Tibial nerve (tissue), 4 donors: Measurements from ENCODE around the gene MYG1.
A peak's percentile ranks its signal among the peaks of the same experiment; 100 is the strongest.

Experiments
- EP300 ChIP-seq, 2 donors: sonication (generic); formaldehyde crosslinking; IDR thresholded peaks; one replicate each; pipeline ENCODE4 v1.6.1; 2017; ENCODE audit warnings: antibody characterized with exemption in 2 of 2, mild to moderate bottlenecking in 1 of 2
- POLR2A ChIP-seq, 2 donors: fragments of 450-650 bp; IDR thresholded peaks; one replicate each; pipeline ENCODE4 v1.6.1; 2017; ENCODE audit warnings: antibody characterized with exemption in 2 of 2, mild to moderate bottlenecking in 2 of 2, moderate library complexity in 2 of 2
- TF ChIP-seq, protein P1 (sequence below), 5 experiments: fragments of 200-600 bp in 3 of 5; fragments of 450-650 bp in 2 of 5; sonication (generic) in 3 of 5; IDR thresholded peaks; one replicate each; pipeline ENCODE4 v1.5.1; 2016 to 2019; ENCODE audit warnings: antibody characterized with exemption in 5 of 5, mild to moderate bottlenecking in 3 of 5, moderate library complexity in 2 of 5

DNA sequence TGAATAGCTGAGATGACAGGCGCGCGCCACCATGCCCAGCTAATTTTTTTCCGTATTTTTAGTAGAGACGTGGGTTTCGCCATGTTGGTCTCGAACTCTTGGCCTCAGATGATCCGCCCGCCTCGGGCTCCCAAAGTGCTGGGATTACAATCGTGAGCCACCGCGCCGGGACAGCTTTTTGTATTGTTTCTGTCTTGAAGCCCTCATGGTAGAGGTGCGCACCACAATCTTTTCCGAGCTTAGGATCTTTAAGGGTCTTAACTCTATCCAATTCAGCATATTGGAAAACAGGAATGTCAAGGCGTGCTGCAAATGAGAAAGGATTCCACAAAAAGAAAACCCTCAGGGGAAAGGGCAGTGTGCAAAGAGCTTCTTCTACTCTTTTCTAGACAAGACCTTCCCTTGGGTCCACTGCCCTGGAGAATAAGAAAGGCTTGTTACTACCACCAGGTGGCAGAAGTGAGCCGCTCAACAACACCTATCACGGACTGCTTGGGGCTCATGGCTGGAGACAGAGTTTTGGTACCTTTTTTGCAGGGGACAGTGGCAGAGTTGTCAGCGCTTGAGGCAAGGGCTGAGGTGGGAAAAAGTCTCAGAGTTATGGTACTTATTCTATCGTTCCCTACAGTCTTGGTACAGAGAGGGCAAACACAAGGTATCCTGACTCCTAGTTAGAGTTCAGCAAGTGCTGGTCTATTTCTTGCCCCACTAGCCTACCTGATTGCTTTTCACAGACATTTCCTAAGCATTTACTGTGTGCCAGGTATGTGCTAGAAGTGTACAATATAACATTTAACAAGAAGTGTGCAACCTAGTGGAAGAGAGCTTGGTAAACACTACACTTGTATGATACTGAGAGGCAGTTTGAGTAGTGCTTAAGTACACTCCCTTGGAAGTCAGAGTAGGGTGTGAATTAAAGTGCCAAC, 53.1 kb downstream of the MYG1 start:
- TF ChIP-seq, protein P1, sequence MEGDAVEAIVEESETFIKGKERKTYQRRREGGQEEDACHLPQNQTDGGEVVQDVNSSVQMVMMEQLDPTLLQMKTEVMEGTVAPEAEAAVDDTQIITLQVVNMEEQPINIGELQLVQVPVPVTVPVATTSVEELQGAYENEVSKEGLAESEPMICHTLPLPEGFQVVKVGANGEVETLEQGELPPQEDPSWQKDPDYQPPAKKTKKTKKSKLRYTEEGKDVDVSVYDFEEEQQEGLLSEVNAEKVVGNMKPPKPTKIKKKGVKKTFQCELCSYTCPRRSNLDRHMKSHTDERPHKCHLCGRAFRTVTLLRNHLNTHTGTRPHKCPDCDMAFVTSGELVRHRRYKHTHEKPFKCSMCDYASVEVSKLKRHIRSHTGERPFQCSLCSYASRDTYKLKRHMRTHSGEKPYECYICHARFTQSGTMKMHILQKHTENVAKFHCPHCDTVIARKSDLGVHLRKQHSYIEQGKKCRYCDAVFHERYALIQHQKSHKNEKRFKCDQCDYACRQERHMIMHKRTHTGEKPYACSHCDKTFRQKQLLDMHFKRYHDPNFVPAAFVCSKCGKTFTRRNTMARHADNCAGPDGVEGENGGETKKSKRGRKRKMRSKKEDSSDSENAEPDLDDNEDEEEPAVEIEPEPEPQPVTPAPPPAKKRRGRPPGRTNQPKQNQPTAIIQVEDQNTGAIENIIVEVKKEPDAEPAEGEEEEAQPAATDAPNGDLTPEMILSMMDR (IDR thresholded peaks at IDR 0.05): peak; percentile 83 to 96 (median 86)
- TF ChIP-seq EP300 (IDR thresholded peaks at IDR 0.05) (peak in 1 of 2 donors; percentile 35), POLR2A (IDR thresholded peaks at IDR 0.05) (no peak)
